CMK (cell line): ENCODE measurements around the gene SLC9A6.
"Not testable (repeated sequence)": the region's sequence is repeated elsewhere in the genome, so short reads cannot be mapped to it uniquely, and the experiment has no call there.

ENCODE experiments used
- DNase-seq: peaks from one replicate; pipeline ENCODE4 v3.0.0-alpha.2; 2010; ENCODE audit warnings: low read depth

SLC9A6 gene

DNA sequence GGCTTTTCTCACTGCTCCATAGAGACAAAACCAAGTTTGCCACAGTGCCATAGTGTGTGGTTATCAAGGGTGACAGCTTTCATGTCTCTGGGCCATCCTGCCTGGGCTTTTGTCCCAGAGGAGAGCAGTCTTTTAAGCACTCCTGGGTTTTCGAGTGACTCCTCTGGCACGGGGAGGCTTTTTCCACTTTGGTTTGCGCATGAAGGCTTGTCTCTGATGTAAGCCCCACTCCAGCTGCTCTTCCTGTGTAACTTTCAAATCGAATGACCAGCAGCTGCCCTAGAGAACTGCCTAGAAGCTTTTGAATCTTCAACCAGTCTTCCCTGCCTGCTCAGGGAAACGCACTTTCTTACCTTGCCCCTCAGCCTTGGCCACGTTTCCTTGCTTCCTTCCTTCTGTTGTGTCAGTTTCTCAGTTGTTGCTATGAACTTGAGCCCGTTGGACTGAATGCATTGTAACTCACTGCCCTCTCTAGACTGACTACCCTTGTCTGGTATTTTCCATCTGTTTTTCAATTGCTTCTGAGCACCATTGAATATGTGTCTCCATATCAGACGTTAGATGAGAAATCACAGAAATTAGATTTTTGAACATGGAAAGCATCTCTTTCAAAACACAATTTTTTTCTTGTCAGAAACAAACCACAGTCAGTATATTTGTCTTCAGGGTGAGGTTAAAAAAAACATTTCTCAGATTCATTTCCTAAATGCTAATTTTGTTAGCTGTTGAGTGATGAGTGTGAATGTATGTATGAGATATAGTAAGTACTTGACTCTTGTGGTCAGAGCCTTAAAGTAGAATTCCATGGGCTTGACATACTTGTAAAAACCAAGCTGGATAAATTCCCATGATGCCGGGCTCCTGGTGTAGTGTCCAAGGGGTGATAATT is 45.3 kb downstream of the SLC9A6 start:
- no peak for DNase-seq

DNA sequence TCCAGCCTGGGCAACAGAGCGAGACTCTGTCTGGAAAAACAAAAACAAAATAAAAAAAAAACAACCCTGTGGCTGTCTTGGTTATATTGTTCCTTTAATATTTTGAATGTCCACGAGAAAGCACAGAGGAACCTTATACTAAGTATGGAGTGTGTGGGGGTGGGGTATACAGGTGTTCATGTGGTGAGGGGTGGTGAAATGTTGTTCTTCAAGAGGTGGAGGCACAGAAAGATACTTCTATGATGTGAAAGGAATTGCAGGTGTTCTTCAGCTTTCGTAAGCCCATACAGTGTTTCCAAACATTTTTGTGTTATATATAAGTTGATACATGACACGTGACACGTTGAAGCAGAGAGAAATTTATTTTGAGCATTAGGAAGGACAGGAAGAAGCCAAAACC is 46.4 kb downstream of the SLC9A6 start:
- DNase-seq: no peak

DNA sequence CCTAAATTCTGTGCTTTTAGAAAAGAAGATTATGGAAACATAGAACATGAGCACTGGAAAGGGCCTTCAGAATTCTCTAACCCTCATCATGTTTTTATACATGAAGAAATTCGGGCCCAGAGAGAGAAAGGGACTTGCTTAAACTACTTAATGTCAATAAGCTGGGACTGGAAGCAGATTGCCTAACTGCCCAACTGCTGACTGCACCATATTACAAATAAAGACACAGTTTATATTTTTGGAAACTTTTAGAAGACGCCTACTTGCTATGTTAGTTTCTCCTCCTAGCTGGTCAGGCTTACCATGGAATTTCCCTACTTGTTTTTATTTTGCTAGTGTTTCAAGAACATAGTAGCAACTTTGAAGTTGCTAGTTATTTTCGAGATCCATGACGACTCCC is 47.1 kb downstream of the SLC9A6 start:
- DNase-seq: no peak

DNA sequence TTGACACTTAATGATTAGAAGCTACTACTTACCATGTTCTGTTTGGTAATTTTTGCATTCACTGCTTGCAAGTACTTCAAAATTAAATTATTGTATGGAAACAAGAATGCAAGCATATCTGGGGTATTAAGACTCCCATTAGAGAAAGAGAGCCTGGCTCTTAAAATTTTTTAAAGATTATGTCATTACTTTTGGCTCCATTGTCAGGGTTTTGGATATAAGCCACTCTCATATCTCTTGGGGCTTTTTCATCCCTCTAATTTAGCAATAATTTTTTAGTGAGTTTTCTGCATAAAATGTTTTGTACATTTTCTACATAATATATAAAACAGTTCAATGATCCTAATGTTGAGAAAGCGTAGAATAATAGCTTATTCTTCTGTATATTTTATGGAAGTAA is 49.4 kb downstream of the SLC9A6 start:
- DNase-seq: no peak

DNA sequence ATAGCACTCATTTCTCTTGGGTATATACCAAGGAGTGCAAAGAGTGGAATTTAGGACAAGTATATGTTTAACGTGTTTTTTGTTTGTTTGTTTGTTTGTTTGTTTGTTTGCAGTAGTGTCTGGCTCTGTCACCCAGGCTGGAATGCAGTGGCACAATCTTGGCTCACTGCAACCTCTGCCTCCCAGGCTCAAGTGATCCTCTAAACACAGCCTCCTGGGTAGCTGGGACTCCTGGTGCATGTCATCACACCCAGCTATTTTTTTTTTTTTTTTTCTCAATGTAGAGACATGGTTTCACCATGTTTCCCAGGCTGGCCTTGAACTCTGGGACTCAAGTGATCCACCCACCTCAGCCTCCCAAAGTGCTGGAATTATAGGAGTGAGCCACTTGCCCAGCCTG is 50.4 kb downstream of the SLC9A6 start:
- no peak for DNase-seq

DNA sequence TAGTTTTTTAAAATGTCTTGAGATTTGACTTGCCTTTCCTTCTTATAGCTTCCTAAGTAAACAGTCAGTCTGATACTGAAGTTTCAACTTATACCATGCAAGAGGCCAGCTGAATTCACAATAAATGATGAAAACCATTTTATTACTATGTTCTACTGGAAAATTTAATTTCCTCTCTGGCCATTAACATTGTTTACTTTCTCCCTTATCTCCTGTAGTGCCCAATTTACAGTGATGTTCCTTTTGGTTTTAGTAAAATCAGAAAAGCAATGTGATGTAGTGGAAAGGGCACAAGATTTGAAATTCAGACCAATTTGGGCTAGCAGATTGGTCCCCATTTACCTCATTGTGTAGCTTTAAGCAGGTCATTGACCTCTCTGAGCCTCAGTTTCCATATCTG is 54.2 kb downstream of the SLC9A6 start:
- DNase-seq: no peak

DNA sequence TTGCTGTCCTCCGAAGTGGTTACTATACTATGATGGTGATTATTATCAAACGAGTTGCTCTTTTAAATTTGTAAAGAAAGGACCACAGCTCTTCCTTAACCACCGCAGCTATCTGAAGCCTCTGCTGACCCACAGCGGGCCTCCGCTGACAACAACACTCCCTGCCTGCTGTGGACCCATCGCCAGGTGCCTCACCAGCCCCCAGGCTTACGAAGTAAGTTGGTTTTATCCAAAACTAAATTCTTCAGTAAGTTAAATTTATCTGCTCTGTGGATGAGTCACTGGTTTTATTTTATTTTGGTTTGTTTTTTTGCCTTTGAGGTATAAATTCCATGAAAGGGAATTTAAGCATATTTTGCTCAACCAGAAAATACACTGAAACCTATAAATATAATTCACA is 54.7 kb downstream of the SLC9A6 start:
- no peak for DNase-seq

DNA sequence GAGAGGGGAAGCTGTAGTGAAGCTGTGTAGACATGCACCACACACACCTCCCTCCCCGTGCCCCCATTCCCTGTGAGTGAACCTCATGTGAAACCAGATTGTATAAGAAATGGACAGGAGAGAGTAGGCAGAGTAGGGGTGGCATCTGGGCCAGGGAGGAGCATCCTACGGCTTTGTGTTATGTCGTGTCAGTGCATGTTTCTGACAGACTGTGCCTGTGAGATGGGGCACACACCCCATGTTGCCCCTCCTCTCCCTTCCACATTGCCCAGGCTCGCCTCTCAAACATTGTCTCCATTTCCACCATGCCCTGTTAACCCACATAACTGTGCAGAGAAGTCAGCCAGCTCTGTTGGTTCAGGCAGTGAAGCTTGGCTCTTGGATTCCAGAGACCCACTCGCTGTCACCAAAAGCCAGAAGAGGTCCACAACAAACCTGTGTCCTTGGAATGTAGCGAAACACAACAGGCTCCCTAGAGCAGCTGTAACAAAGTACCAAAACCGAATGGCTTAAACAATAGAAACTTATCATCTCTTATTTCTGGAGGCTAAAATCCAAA is 56.1 kb downstream of the SLC9A6 start:
- DNase-seq: no peak

DNA sequence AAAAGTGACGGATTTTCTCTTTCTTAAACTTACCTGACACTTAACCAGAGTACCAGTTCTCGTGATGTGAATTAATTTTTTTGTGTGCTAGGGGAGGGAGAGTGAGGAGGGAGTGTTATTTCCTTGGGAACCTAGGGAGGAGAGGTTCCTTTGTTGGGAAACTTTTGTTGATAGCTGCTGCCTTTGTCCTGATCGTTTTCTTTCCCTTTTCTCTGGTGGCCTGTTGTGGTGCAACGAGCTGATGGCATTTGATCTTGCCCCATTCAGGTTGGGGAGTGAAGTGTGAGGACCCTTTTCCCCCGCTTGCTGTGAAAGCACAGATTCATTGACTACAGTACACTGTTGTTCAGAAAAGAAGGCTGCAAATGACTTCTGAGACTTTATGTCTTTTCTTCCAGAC is 59.8 kb downstream of the SLC9A6 start:
- DNase-seq: no peak

DNA sequence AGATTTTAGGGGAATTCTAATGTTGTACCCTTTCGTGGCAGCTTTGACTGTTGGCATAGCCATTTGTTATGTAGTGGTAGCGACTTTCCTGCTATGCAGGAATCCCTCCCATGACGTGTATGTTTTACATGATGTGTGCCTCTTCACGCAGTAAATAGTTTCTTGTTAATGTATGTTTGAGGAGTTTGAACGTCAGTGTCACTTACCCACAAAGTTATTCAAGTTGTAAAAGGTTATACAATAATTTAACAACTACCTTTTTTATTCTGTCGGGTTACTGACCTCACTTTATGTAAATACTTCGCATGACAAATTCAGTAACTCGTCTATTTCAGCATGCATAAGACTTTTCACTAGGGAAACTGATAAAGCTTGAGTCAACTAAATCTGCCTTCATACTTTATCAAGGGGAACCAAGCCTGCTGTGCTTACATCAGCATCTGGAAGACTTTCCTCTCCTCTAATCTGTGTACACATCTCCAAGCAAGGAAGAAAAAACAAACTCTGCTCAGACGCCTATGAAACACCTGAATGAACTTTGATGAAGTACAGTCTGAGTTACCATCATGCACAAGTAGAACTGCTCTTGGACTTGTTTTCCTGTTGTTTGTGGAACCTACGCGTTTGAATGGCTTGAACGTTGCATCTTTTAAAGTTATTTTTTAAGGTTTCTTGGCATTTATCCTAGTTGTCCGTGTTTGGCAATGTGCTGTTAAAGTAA is 61.2 kb downstream of the SLC9A6 start:
- DNase-seq: no peak

DNA sequence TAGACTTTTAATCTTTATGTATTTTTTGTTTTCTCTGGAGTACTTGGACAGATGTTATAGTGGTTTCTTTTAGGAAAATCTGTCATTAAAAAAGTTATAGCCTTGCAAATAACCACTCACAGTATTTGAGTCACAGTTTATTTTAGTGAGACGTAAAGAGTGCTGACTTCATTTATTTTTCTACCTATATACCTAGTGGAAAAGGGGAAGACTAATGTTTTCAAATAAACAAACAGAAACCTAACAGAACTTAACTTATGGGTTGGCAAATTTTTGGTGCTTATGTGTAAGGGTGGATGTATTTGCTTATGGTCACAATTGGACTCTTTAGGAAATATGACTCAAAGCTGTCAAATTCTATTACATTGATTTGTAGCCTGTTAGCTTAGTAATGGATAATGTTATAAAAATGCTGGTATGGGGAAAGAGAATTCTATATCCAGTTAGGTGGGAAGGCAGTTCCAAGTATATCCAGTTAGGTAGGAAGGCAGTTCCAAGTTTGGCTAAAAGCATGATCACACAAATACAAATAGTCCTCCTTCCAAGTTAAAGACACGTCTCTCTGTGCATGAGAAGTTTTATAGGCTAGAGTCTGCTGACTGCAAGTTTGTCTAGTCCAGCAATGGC is 61.9 kb downstream of the SLC9A6 start:
- no peak for DNase-seq

DNA sequence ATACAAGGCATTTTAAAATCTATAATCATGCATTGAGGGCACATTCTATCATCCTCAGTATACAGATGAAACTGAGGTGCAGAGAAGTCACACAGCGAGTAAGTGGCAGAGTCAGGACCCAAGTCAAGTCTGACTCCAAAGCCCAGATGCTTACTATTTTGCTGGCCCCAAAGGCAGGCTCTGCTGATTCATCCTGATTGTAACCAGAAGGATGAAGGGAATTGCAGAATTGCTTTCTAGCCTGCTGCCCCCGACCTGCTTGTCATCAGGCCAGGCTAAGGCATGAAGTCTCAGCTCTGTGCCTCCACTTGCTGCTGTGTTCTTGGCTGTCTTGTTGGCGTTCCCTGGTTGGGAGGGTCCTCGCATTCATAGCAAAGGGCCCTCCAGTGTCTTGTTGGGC is 62.7 kb downstream of the SLC9A6 start:
- no peak for DNase-seq

DNA sequence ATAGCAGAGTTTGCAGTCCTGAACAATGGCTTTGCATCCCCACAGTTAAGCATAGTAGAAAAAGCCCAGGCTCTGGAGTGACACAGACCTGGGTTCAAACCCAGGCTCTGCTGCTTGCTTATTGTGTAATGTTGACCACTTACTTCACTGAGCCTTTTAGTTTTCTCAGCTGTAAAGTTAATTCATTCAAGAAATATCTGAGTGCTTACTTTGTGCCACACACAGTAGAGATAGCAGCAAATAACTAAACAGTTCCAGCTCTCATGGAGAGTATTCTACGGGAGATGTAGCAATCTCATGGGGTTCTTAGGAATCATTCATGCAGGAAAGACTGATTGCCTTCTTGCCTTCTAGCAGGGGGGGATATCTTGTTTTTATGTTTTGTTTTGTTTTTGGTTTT is 63.2 kb downstream of the SLC9A6 start:
- no peak for DNase-seq

DNA sequence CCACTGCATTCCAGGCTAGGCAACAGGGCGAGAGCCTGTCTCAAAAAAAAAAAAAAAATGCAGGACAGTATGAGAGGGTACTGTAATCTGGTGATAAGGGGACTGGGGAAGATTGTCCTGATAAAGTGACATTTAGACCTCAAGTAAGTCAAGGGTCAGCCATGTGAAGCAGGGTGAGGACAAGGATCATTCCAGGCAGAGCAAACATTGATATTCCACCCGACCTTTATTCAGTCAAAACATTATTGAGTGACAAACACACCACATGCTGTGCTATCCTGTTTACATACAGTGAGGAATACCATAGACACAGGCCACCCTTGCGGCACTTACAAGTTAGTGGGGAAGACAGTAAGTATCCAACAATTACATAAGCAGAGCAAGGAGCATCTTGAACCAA is 64.4 kb downstream of the SLC9A6 start:
- no peak for DNase-seq

DNA sequence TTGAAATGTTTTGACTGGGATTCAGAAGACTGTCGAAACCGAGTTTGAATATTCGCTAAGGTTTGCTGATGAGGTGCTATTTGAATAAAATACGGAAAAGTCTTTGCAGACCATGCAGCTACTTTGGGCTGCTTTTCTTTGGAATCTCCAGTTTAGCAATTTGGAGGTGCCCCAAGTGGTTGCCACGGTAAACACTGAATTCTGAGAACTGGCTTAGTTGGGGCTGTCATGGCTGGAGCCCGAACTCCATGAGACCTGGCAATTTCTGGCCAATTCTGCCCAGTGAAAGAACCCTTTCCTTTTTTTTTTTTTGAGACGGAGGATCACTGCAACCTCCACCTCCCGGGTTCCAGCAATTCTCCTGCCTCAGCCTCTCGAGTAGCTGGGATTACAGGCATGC is 65.6 kb downstream of the SLC9A6 start:
- DNase-seq: not testable (repeated sequence)

DNA sequence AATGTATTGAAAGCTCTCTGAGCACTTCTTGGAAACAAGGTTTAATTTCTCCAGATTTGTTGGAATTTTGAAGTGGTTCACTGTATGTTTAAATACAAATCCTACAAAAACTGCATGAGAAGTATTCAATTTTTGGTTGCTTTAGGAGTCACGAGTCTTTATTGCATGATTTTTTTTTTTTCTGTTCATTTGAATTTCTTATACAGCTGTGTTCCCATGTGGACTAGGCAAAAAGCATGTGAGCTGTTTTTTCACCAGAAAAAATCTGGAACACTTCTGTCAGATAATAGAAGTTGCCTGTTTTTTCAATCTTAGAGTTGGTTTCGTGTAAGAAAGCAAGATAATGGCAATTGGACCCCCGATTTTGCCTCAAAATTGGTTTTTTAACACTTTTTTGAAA is 66.4 kb downstream of the SLC9A6 start:
- no peak for DNase-seq

DNA sequence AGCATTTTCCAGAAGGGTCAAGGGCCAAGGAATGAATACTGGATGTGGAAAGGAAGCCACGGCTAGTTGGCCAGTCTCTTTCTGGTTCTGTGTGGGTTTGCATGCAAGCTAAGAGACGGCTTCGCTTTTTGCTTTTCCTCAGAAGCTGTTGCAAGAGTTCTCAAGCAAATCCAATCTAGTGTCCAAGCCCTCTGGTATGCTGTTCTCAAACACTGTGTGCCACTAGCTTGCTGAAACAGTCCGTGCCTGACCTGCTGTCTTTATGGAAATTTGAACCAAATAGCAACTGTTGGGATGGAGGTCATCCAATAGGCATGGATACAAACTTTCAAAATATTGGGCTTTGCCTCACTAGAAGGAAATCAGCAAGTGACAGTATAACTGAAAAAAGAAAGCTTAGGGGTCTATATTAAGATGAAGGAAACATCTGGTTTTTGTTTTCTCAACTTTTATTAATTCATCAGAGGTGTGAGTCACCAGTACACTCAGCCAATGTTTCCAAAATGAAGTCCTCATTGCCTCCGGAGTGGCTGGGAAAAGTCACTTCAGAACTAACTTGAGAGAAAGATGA is 70.5 kb downstream of the SLC9A6 start:
- no peak for DNase-seq

DNA sequence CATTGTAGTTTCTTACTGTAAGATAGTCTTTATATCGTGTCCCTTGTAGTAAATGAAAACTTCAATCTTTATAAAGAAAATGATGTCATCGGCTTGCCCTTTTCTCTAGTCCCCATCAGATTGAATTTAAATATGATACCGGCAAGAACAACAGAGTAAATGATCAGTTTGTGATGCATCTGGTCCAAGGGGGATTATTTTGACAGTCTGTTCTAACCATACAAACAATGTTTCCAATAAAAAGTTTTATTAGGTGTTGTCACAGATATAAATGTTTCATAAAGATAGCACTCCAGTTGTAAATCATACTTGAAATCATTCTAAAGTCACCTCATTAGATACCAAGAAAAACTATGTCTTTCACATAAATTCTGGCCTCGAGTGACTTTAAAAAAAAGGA is 72.3 kb downstream of the SLC9A6 start:
- no peak for DNase-seq

DNA sequence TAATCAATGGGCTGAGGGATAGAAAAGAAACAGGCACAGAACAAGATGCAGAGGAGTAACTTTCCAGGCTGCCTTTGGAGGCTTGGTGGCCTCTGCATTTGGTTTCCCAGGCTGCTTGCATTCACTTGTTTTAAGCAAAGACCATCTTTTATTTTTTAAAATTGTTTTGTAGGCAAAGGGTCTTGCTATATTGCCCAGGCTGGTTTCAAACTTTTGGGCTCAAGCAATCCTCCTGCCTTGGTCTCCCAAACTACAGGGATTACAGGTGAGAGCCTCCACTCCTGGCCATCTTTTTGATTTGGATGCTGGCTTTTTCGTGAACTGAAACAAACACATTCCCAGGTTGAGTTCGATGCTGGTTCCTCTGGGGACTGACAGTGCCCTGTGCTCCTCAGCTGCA is 74.1 kb downstream of the SLC9A6 start:
- no peak for DNase-seq

DNA sequence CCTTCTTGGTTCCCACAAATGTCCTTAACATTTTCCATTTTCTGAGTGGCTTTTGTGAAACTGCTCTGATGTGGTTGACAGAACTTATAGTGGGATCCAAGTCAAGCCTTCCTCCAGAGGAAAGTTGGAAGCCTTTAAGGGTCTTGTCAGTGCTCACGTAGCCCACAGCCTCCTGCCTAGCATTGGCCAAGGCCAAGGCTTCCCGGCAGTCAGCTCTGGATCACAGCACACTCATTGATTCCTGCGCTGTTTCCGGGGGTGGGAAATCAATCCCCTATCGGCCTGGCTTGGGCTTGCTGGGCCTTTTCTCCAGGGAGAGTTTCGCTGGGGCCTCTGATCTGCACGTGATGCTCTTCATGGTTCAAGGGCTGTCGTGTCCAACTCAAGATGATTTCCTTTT is 76.1 kb downstream of the SLC9A6 start:
- no peak for DNase-seq

DNA sequence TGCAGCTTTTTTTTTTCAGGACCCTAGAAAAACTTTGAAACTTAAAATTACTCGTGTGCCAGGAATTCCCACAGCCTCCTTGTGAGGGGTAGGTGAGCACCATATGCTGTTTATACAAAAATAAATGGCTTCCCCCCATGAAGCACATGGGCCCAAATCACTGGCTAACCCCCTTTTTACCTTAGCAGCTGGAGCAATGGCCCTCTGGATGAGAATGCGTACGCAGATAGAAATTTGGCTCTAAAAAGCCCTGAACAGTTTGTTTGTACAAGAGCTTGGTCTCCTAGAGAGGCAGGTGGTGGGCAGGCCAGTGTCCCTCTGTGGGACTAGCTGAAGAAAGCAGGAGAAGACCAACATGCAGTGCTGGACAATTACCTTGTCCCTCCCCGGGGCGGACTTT is 76.5 kb downstream of the SLC9A6 start:
- no peak for DNase-seq

DNA sequence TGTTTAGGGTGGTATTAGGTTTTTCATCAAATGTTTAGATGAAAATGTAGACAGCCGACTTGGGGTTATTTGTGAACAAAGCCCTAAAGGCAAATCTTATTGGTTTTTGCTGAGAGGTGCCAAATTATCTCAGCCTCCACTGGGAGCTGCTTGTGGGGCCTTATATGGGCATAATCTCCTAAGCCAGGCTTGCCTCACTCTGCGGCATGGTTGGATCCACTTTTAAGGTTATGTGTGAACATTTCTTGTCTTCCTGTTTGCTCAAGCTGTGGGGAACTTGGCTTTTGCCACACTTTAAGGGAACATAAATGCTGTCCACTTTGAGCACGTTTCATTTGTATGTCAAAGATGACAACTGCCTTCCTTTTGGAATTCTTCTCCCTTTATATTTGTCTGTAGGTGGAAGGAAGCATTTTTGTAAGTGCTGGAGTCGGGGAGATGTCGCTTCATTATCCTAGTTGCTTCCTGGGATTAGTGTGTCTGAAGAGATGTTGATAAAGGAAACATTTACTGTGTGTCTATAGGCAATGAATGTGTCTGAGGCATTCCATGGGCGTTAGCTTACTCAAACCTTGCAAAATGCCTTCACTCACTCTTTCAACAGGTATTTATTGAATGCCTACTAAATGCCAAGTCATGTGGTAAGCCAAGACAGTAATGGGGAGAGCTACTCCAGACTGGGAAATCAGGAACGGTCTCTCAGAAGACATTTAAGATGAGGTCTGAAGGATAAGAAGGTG is 78.3 kb downstream of the SLC9A6 start:
- no peak for DNase-seq
